Germinal center (tissue), 1 donor: Measurements from ENCODE around the gene CDH4.
"Not testable (repeated sequence)": the region's sequence is repeated elsewhere in the genome, so short reads cannot be mapped to it uniquely, and the experiment has no call there.

ENCODE experiments used
- DNase-seq: peaks from one replicate; pipeline ENCODE4 v3.0.0; 2012; ENCODE audit warnings: mixed read lengths, low spot score

The CDH4 gene

GRCh38 chr20:61419010-61419409 lies 166.9 kb downstream of the CDH4 start:
- no peak for DNase-seq

- DNase-seq = no peak
These were observed 167.4 kb downstream of the CDH4 start for GRCh38 chr20:61419501-61419900.

- DNase-seq = no peak
These were observed 168.0 kb downstream of the CDH4 start for GRCh38 chr20:61420056-61420455.

GRCh38 chr20:61420781-61421180 lies 168.7 kb downstream of the CDH4 start:
- DNase-seq = no peak

GRCh38 chr20:61422636-61423425 lies 170.8 kb downstream of the CDH4 start:
- no peak for DNase-seq

GRCh38 chr20:61424011-61424627 lies 172.1 kb downstream of the CDH4 start:
- no peak for DNase-seq

GRCh38 chr20:61424628-61425420 lies 172.8 kb downstream of the CDH4 start:
- no peak for DNase-seq

GRCh38 chr20:61425541-61425991 lies 173.5 kb downstream of the CDH4 start:
- not testable (repeated sequence) for DNase-seq

- no peak for DNase-seq
These were observed 174.3 kb downstream of the CDH4 start for GRCh38 chr20:61426352-61426751.

- no peak for DNase-seq
These were observed 177.6 kb downstream of the CDH4 start for GRCh38 chr20:61429458-61430227.

- no peak for DNase-seq
These were observed 178.2 kb downstream of the CDH4 start for GRCh38 chr20:61430228-61430624.

GRCh38 chr20:61433176-61433575 lies 181.1 kb downstream of the CDH4 start:
- no peak for DNase-seq

- DNase-seq = no peak
These were observed 181.8 kb downstream of the CDH4 start for GRCh38 chr20:61433816-61434215.

- DNase-seq = no peak
These were observed 182.3 kb downstream of the CDH4 start for GRCh38 chr20:61434341-61434781.

- no peak for DNase-seq
These were observed 183.2 kb downstream of the CDH4 start for GRCh38 chr20:61435184-61435822.

- no peak for DNase-seq
These were observed 183.8 kb downstream of the CDH4 start for GRCh38 chr20:61435823-61436220.

GRCh38 chr20:61436283-61436666 lies 184.2 kb downstream of the CDH4 start:
- no peak for DNase-seq

GRCh38 chr20:61436667-61437279 lies 184.7 kb downstream of the CDH4 start:
- DNase-seq = no peak

- no peak for DNase-seq
These were observed 185.5 kb downstream of the CDH4 start for GRCh38 chr20:61437280-61438206.

GRCh38 chr20:61438285-61438684 lies 186.2 kb downstream of the CDH4 start:
- DNase-seq = no peak
